SKM-1 treated with dmso at 0.1 percent for 144 hours (cell line): ENCODE data around the gene RIC8A.
"Not testable (repeated sequence)": the region's sequence is repeated elsewhere in the genome, so short reads cannot be mapped to it uniquely, and the experiment has no call there.

Experiments used
- DNase-seq: peaks from one replicate; lab custom pipeline; 2025; ENCODE audit not compliant: unreplicated experiment; lab: John Stamatoyannopoulos, UW

Gene RIC8A

GRCh38 chr11:217704-218103 lies 10.2 kb downstream of the RIC8A start:
- DNase-seq: no peak

- no peak for DNase-seq
Measured at GRCh38 chr11:218815-219593, 11.5 kb downstream of the RIC8A start.

- DNase-seq: not testable (repeated sequence)
Measured at GRCh38 chr11:220641-221215, 13.2 kb downstream of the RIC8A start.

GRCh38 chr11:221539-221938 lies 14.0 kb downstream of the RIC8A start:
- DNase-seq: no peak

GRCh38 chr11:221998-222789 lies 14.7 kb downstream of the RIC8A start:
- no peak for DNase-seq

GRCh38 chr11:223026-223789 lies 15.7 kb downstream of the RIC8A start:
- DNase-seq: no peak

GRCh38 chr11:223884-224283 lies 16.4 kb downstream of the RIC8A start:
- DNase-seq: no peak

- DNase-seq: no peak
Measured at GRCh38 chr11:224424-224823, 16.9 kb downstream of the RIC8A start.

GRCh38 chr11:225734-226453 lies 18.4 kb downstream of the RIC8A start:
- DNase-seq: no peak

GRCh38 chr11:227824-228379 lies 20.4 kb downstream of the RIC8A start:
- DNase-seq: no peak

GRCh38 chr11:230431-230830 lies 22.9 kb downstream of the RIC8A start:
- no peak for DNase-seq

GRCh38 chr11:232783-233565 lies 25.5 kb downstream of the RIC8A start:
- DNase-seq: no peak

GRCh38 chr11:235180-235579 lies 27.7 kb downstream of the RIC8A start:
- no peak for DNase-seq

GRCh38 chr11:235609-235996 lies 28.1 kb downstream of the RIC8A start:
- DNase-seq: no peak

- DNase-seq: peak; percentile 88
Measured at GRCh38 chr11:235997-236773, 28.7 kb downstream of the RIC8A start, which contains the start of gene SIRT3. Gene SIRT3, minus strand, starts transcription at chr11:236342. Its CDS starts 14 bp downstream, at chr11:236328.

GRCh38 chr11:236774-237767 lies 29.6 kb downstream of the RIC8A start, which contains the start of gene PSMD13:
Gene PSMD13, plus strand, starts transcription at chr11:236976. Its CDS starts 74 bp downstream, at chr11:237050.
- peak; percentile 75 for DNase-seq

GRCh38 chr11:238346-238745 lies 30.8 kb downstream of the RIC8A start:
- DNase-seq: not testable (repeated sequence)
